GM21786 (cell line): Measurements from ENCODE around the gene PIK3CG.
"Not testable (repeated sequence)": the region's sequence is repeated elsewhere in the genome, so short reads cannot be mapped to it uniquely, and the experiment has no call there.

Source experiments
- ATAC-seq: cut with Tn5 transposase; IDR thresholded peaks from one replicate; pipeline ENCODE4 v1.9.1; 2021; ENCODE audit not compliant: unreplicated experiment

The PIK3CG gene

DNA sequence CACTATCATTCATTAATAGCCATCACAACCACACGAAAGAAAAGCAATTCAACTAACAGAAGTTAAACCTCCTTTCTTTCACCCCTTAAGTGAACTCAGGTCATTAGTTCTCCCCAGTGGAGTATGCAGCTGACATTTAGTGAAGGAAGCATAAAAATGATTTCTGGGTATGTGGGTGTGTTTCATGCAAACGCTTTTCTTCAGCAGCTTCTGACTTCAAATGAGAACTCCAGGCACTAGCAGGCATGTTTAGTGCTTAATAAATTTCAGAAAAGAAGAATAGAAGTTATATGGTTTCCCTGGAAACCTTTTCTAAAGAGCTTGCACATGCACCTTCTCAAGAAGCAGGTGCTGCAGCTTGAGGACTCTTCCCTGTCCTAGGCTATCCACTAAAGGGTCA is 62.5 kb downstream of the PIK3CG start:
- no peak for ATAC-seq

DNA sequence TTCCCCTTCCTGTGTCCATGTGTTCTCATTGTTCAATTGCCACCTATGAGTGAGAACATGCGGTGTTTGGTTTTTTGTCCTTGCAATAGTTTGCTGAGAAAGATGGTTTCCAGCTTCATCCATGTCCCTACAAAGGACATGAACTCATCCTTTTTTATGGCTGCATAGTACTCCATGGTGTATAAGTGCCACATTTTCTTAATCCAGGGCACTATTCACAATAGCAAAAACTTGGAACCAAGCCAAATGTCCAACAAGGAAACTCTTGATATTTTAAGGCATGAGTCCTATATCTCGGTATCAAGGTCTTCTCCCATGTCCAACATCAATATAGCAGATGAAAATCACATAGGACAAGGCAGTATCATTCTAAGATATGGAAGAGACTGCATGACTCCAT is 64.5 kb downstream of the PIK3CG start:
- ATAC-seq, result not testable (repeated sequence)

DNA sequence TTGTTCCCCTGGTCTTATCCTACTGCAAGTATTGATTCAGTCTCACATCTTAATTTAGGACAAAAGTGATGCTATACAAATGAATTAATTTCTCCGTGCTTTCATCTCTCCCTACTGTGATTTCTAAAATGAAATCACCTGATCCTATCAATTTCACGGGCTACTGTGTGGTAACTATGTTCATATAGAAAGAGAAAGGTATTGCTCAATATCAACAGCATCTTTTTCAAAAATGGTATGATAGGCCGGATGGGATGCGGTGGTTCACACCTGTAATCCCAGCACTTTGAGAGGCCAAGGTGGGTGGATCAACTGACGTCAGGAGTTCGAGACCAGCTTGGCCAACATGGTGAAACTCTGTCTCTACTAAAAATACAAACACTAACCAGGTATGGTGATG is 71.2 kb downstream of the PIK3CG start:
- no peak for ATAC-seq

DNA sequence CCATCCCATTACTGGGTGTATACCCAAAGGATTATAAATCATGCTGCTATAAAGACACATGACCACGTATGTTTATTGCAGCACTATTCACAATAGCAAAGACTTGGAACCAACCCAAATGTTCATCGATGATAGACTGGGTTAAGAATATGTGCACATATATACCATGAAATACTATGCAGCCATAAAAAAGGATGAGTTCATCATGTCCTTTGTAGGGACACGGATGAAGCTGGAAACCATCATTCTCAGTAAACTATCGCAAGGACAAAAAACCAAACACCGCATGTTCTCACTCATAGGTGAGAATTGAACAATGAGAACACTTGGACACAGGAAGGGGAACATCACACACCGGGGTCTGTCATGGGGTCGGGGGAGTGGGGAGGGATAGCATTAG is 73.0 kb downstream of the PIK3CG start:
- ATAC-seq, result not testable (repeated sequence)

DNA sequence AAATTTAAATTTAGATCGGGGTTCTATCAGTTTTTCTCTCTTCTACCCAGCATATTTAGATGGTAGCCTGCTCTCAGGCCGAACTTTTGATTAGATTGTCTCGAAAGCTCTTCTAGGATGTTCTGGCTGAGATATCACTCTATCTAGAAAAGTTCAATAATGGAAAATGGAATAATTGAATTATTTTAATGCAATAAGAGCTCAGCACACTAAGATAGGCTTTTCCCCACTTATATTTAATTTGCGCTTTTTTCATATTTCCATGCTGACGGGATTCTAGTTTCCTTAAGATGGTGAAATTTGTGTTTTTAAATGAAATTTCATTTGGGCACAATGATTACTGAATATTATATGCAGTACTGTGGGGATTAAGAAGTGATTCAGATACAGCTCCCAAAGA is 73.7 kb downstream of the PIK3CG start:
- no peak for ATAC-seq

DNA sequence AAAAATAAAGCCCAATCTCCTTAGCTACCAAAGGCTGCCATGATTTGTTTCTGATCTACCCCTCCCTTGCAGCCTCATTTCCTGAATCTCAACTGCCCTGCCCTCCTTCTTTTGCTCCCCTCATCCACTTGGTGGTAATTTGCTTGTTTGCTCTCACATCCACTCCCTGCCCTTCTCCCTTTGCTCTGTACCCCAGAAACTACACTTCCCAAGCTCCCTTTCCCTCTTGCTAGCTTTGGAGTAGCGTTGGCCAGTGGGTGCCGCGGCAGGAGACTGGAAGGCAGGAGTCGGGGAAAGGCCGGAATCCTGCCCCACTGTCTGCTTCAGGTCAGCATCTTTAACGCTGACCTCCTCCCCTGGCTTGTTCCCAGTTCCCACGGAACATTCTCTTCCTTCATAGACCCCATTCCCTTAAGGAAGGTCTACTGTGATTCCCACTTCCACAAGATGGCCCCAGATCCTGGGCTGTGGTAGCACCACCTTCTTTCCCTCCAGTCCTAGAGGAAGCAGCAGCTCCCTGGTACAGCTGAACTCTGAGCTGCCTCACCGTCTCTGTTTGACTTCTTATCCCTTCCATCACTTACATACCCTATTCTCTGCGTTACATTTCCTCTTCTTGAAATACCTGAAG is 79.1 kb downstream of the PIK3CG start:
- no peak for ATAC-seq

DNA sequence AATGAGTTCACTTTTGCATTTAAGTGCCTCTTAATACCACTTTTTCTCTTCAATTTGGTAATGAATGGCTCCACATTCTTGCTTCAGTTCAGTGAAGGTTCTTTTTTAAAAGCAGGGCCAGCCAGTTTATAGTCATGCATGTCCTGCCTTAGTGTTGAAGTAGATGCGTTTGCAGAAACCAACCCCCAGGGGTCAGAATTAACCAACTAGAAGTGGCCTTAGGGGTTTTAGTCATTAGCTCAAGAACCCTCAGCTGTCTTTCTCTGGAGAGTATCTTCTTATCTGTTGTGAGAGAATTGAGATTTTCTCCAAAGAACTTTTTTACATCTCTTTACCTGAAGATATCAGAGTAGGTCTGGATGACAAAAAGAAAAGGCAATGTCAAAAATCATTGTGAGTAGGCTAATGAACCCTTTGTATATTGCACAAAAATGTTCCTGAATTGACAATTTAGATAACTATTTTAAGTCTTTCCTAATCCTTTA is 82.2 kb downstream of the PIK3CG start:
- ATAC-seq, result peak; percentile 55

DNA sequence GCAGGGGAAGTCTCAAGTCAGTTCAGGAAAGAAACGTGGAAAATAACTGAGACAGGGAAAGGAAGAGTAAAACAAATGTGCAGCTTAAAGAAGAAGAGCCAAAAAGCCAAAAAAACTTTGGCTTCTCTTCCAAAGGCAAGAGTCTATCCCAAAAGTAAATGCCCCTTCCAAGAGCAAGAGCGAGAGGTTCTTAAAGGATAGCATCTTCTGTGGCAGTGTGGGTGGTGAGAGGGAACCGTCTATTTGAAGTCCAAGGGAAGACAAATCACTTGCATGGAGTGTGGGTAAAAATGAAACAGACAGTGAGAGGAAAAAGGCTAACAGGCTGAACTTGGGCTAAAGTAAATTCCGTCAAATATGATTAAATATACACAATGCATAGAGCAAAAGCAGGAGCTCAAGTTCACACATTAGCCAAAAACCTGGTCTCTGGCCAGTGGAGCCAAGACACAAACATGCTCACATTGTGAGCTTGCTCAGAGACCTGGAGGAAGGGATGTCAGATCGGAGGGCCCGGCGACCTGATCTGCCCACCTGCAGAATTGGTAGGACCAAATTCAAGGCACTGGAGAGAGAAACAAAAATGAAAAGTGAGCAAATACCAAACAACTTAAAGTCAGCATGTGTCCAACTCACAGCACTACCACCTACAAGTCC is 87.0 kb downstream of the PIK3CG start:
- ATAC-seq, result no peak

DNA sequence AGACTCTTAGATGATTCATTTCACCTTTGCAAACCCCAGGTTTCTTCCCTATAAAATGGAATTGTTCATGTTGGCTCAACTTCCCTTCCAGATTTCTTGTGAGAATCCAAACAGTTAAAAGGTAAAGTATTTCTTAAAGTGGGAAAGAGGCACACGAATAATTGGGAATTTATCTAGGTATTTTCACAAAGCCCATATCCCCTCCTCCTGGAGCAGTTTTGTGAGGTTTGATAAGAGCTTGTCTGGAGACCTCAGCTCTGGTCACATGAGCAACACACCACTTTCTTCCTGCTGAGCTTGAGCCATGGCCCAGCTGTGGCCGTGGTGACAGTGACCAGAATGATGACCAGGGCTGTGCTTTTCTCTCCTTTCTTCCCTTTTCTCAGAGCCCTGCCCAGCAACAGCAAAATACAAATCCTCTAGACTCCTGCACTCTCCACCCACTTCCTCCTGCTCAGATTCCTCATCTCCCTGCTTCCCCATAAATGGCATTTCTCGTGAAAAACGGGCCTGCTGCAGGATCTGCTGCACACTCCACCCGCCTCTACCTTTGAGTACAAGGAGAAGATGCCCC is 87.7 kb downstream of the PIK3CG start:
- no peak for ATAC-seq

DNA sequence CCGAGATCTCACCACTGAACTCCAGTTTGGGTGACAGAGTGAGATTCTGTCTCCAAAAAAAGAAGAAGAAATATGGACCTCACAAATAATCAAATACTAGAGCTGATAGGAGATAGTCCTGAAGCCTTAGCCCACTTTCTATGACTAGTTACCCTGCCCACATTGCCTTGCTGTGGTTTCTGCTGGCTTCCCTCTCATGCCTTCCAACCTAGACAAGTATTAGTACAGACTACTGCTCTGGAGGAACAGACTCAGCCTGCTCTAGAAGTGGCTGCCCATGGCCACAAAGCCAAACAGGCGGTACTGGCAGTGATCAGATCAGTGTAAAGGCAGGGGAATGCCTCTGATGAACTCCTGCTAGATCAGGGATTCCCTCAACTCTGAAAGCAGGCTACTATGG is 89.8 kb downstream of the PIK3CG start:
- no peak for ATAC-seq

DNA sequence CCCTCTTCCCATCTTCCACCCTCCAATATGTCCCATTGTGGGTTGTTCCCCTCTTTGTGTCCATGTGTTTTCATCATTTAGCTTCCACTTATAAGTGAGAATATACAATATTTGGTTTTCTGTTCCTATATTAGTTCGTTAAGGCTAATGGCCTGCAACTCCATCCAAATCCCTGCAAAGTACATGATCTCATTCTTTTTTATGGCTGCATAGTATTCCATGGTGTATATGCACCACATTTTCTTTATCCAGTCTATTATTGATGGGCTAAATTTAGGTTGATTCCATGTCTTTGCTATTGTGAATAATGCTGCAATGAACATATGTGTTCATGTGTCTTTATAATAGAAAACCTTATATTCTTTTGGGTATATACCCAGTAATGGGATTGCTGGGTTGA is 90.8 kb downstream of the PIK3CG start:
- ATAC-seq, result not testable (repeated sequence)
